SHP77 (cell line): Measurements from ENCODE around the gene LRFN2.

ENCODE experiments used
- DNase-seq, 2 experiments: peaks; one replicate each; lab custom pipeline; 2025; lab: John Stamatoyannopoulos, UW

The LRFN2 gene

GRCh38 chr6:40436685-40437604 lies 150.2 kb downstream of the LRFN2 start:
- DNase-seq: peak in 1 of 2 experiments; percentile 19

- no peak for DNase-seq
Observed at GRCh38 chr6:40432982-40433381, 154.2 kb downstream of the LRFN2 start.

GRCh38 chr6:40431706-40432105 lies 155.5 kb downstream of the LRFN2 start:
- DNase-seq: no peak

- no peak for DNase-seq
Observed at GRCh38 chr6:40427196-40427595, 160.0 kb downstream of the LRFN2 start.

GRCh38 chr6:40426346-40427066 lies 160.7 kb downstream of the LRFN2 start:
- no peak for DNase-seq

- DNase-seq: peak; percentile 35 to 75
Observed at GRCh38 chr6:40425192-40425919, 161.8 kb downstream of the LRFN2 start.

GRCh38 chr6:40422046-40422445 lies 165.1 kb downstream of the LRFN2 start:
- no peak for DNase-seq

GRCh38 chr6:40419946-40420728 lies 167.0 kb downstream of the LRFN2 start:
- no peak for DNase-seq

GRCh38 chr6:40419377-40419776 lies 167.8 kb downstream of the LRFN2 start:
- DNase-seq: no peak

- no peak for DNase-seq
Observed at GRCh38 chr6:40417031-40417430, 170.1 kb downstream of the LRFN2 start.

GRCh38 chr6:40414617-40415016 lies 172.5 kb downstream of the LRFN2 start:
- DNase-seq: no peak

GRCh38 chr6:40413239-40413638 lies 173.9 kb downstream of the LRFN2 start:
- DNase-seq: no peak

- DNase-seq: no peak
Observed at GRCh38 chr6:40411881-40412280, 175.3 kb downstream of the LRFN2 start.

GRCh38 chr6:40410821-40411220 lies 176.3 kb downstream of the LRFN2 start:
- DNase-seq: no peak

- DNase-seq: no peak
Observed at GRCh38 chr6:40409716-40410397, 177.3 kb downstream of the LRFN2 start.

GRCh38 chr6:40408786-40409542 lies 178.2 kb downstream of the LRFN2 start:
- DNase-seq: no peak

GRCh38 chr6:40407239-40407638 lies 179.9 kb downstream of the LRFN2 start:
- DNase-seq: no peak

- DNase-seq: no peak
Observed at GRCh38 chr6:40406175-40406574, 181.0 kb downstream of the LRFN2 start.

GRCh38 chr6:40400738-40401137 lies 186.4 kb downstream of the LRFN2 start:
- DNase-seq: no peak

- DNase-seq: peak in 1 of 2 experiments; percentile 13
Observed at GRCh38 chr6:40399888-40400457, 187.2 kb downstream of the LRFN2 start.
